ENCODE measurements around the gene ARL13B. TPM values are rescaled to one million over a fixed set of nuclear protein-coding genes. Genes with fewer than 3 reads are reported as not detected.

ARL13B gene
- total and polyA plus RNA-seq, 2 of the 8 experiments (the other 6 are each of a cell fraction or from before 2014, with no cell fraction given), result 1.5 to 12.7 TPM

- no peak overlapping the region for H3K4me3 ChIP-seq (ENCODE audit: extremely low read depth in 1 of 4, insufficient read depth in 2 of 4, low read depth in 3 of 4, low read length in 4 of 4)
- no peak overlapping the region for H2BK12ac ChIP-seq (ENCODE audit: low read depth, low read length)
- no peak overlapping the region for H4K91ac ChIP-seq (replicated peaks; ENCODE audit: insufficient read length, low read length)
- H3K27ac ChIP-seq (ENCODE audit: low read depth, low read length), result no peak overlapping the region
- H2BK120ac ChIP-seq (replicated peaks; ENCODE audit: low read depth, low read length), result no peak overlapping the region
- H2BK20ac ChIP-seq (ENCODE audit: low read length), result no peak overlapping the region
- DNase-seq (ENCODE audit: low read depth in 1 of 2, low spot score in 2 of 2) (no peak), FAIRE-seq (no peak)
- H2BK5ac ChIP-seq (ENCODE audit: low read depth, low read length), result no peak overlapping the region
- 80% methylated on average over 2 of the region's 2 CpGs; no CpG with 5 or more reads in 1 of the 2 experiments for WGBS, 2 experiments (ENCODE audit: extremely low coverage in 1 of 2, insufficient coverage in 1 of 2, insufficient read length in 1 of 2, insufficient replicate concordance in 2 of 2, low coverage in 1 of 2, low lambda C conversion rate in 2 of 2, missing lambda C conversion rate in 1 of 2)
- no peak overlapping the region for H3K4ac ChIP-seq (replicated peaks; ENCODE audit: insufficient read length, low read depth, low read length)
- H3K23ac ChIP-seq (ENCODE audit: insufficient read length), result no peak overlapping the region
- H3K4me2 ChIP-seq (ENCODE audit: insufficient read depth in 1 of 2, low read depth in 2 of 2, low read length in 2 of 2), result no peak overlapping the region
- H3K18ac ChIP-seq (ENCODE audit: extremely low read depth, low read length), result no peak overlapping the region
- ChIA-PET POLR2A (ENCODE audit: partially characterized antibody) (no interaction called here), CTCF (ENCODE audit: partially characterized antibody) (interaction anchor here (1.1 to 1.7 kb wide), 2 partner anchors 14 to 16 kb away, joined by 3 to 5 read pairs; no protein-coding TSS in a partner anchor)
- H3K9ac ChIP-seq (replicated peaks in 1 of 4; ENCODE audit: extremely low read depth in 1 of 4, low read depth in 3 of 4, low read length in 3 of 4), result no peak overlapping the region
- no peak overlapping the region for H2BK15ac ChIP-seq (ENCODE audit: low read length)
- H2AK5ac ChIP-seq (ENCODE audit: low read depth, low read length), result no peak overlapping the region
- H3K23me2 ChIP-seq (ENCODE audit: low read depth, low read length), result no peaks in the 10 kb centered on the region
- no peak overlapping the region for H4K8ac ChIP-seq (ENCODE audit: extremely low read depth, insufficient read depth, low read length)
- H3K36me3 ChIP-seq (ENCODE audit: control insufficient read depth in 2 of 4, insufficient read depth in 4 of 4, low read length in 3 of 4), result no peaks in the 10 kb centered on the region
- H4K20me1 ChIP-seq (replicated peaks in 1 of 2; ENCODE audit: control insufficient read depth in 1 of 2, insufficient read depth in 2 of 2, low read length in 2 of 2), result peaks cover 0 to 2% of the 10 kb centered on the region in 2 experiments
- H3K79me1 ChIP-seq (ENCODE audit: low read depth, low read length), result no peaks in the 10 kb centered on the region
- H3K79me2 ChIP-seq (ENCODE audit: control insufficient read depth in 1 of 2, insufficient read depth in 2 of 2, low read length in 2 of 2), result no peaks in the 10 kb centered on the region
- no peak overlapping the region for H3K14ac ChIP-seq (ENCODE audit: insufficient read length)
- no peaks in the 10 kb centered on the region for H3K4me1 ChIP-seq (replicated peaks in 1 of 4; ENCODE audit: control insufficient read depth in 3 of 4, insufficient read depth in 4 of 4, low read length in 3 of 4)
- H3K56ac ChIP-seq (replicated peaks; ENCODE audit: insufficient read length, low read depth, low read length), result no peak overlapping the region
- no peaks in the 10 kb centered on the region for H3K9me3 ChIP-seq (ENCODE audit: insufficient read depth in 2 of 2, low read depth in 1 of 2, low read length in 1 of 2)
- H3K27me3 ChIP-seq (replicated peaks in 1 of 4; ENCODE audit: control insufficient read depth in 3 of 4, extremely low read depth in 1 of 4, insufficient read depth in 3 of 4, low read length in 3 of 4), result no peaks in the 10 kb centered on the region
- H2AFZ ChIP-seq (ENCODE audit: low read length), result no peak overlapping the region
- no peak overlapping the region for H4K5ac ChIP-seq (ENCODE audit: insufficient read length, low read depth, low read length)
- TF ChIP-seq CTBP2 (IDR thresholded peaks at IDR 0.05; ENCODE audit: borderline replicate concordance, insufficient read depth, insufficient read length, low read length) (no peak), POLR2AphosphoS5 (IDR thresholded peaks at IDR 0.05; ENCODE audit: low read depth, low read length) (no peak), CTCF (IDR thresholded peaks at IDR 0.05; ENCODE audit: control extremely low read depth in 1 of 3, insufficient read depth in 1 of 3, low read depth in 1 of 3, low read length in 3 of 3) (no peak), SP2 (IDR thresholded peaks at IDR 0.05; ENCODE audit: low read length) (no peak), ZNF274 (IDR thresholded peaks at IDR 0.05; ENCODE audit: borderline replicate concordance, extremely low read depth, low read length) (no peak), GTF2F1 (IDR thresholded peaks at IDR 0.05; ENCODE audit: borderline replicate concordance, low read depth, low read length) (no peak), JUN (IDR thresholded peaks at IDR 0.05; ENCODE audit: low read depth, low read length) (no peak), SIN3A (conservative IDR thresholded peaks at IDR 0.05 in 1 of 2, IDR thresholded peaks at IDR 0.05 in 1 of 2; ENCODE audit: low read depth in 1 of 2, low read length in 2 of 2) (no peak), YY1 (IDR thresholded peaks at IDR 0.05; ENCODE audit: low read depth, low read length) (no peak), GABPA (IDR thresholded peaks at IDR 0.05; ENCODE audit: borderline replicate concordance, insufficient read depth, low read length) (no peak)
- TF ChIP-seq, protein P1, sequence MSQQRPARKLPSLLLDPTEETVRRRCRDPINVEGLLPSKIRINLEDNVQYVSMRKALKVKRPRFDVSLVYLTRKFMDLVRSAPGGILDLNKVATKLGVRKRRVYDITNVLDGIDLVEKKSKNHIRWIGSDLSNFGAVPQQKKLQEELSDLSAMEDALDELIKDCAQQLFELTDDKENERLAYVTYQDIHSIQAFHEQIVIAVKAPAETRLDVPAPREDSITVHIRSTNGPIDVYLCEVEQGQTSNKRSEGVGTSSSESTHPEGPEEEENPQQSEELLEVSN (IDR thresholded peaks at IDR 0.05), result no peak
Observed at GRCh38 chr3:94019659-94020058, 39.7 kb downstream of the ARL13B start.
